Hypothalamus (tissue), 51 donors: ENCODE measurements around the gene ZFAND5.

Experiments used
- DNase-seq, 51 donors: peaks; one replicate each; lab custom pipeline; 2025; lab: John Stamatoyannopoulos, UW

ZFAND5 gene, protein sequence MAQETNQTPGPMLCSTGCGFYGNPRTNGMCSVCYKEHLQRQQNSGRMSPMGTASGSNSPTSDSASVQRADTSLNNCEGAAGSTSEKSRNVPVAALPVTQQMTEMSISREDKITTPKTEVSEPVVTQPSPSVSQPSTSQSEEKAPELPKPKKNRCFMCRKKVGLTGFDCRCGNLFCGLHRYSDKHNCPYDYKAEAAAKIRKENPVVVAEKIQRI

GRCh38 chr9:72364679-72365524 is at the start of gene ZFAND5:
Gene ZFAND5, minus strand, starts transcription at chr9:72365208. Its CDS starts 4,430 bp downstream, at chr9:72360778.
- peak; percentile 77 to 99 (median 97) for DNase-seq

DNA sequence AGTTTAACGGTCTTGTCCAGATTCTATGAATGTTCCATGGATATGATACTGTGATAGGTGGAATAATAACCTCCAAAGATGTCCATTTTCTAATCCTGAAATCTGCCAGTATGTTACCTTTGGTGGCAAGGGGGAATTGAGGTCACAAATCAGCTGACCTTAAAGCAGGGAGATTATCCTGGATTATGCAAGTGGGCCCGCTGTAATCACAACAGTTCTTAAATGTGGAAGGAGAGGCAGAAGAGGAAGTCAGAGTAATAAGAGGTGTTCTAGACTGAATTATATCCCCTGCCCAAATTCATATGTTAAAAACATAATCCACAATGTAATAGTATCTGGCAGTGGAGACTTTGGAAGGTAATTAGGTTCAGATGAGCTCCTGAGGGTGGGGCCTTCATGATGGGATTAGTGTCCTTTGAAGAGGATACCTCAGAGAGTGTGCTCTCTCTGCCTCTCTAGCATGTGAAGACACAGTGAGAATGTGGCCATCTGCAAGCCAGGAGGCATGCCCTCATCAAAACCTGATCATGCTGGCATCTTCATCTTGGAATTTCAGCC is 47.6 kb upstream of the ZFAND5 start:
- DNase-seq: no peak

DNA sequence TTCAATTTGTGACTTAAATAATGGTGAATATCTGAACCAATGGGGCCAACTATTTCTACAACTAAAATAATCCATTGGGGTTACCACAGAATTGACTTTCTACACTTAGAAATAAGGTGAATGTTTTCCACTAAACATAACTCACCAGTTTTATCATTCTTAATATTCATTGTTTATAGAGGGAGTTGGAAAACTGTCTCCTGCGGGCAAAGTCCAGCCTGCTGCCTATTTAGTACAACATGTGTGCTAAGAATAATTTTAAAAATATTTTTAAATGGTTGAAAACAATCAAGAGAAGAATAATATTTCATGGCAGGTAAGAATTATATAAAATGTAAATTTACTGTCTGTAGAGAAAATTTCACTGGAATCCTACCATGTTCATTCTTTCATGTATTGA is 45.2 kb upstream of the ZFAND5 start:
- no peak for DNase-seq

GRCh38 chr9:72407114-72407513 is 42.1 kb upstream of the ZFAND5 start:
- no peak for DNase-seq

DNA sequence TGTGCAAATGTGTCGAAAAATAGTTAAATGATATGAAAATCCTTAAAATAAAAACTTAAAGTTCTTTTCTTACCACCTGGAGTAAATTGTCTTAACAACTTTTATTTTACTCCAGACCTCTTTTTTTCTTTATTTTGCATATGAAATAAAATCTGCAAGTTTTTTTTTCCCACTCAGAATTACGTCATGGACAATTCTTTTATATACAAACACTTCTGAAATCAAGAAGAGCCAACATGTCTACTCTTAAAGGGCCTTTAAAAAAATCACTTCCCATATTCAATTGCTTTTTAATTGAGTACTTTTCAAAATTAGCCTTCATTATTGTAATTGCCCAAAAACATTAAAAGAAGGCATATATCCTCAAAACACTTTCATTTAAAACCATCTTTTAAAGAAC is 37.7 kb upstream of the ZFAND5 start:
- no peak for DNase-seq

DNA sequence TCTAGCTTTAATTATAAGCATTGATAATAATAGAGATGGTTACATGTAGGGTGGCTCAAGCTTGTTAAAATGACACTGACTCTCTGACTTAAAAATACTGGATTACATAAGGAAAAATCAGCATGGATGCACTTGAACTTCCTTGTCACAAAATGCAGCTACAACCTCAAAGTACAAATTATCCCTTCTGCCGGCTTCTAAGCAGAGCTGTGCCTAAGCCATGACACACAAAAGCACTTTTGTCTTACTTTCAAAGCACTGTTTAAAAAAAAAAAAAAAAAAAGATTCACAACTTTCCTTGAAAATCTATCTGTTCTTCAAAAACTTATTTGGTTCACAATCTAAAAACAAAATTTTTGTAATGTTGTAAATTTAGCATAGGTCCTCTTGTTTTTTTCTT is 36.4 kb upstream of the ZFAND5 start:
- peak in 1 of 51 donors; percentile 26 for DNase-seq

DNA sequence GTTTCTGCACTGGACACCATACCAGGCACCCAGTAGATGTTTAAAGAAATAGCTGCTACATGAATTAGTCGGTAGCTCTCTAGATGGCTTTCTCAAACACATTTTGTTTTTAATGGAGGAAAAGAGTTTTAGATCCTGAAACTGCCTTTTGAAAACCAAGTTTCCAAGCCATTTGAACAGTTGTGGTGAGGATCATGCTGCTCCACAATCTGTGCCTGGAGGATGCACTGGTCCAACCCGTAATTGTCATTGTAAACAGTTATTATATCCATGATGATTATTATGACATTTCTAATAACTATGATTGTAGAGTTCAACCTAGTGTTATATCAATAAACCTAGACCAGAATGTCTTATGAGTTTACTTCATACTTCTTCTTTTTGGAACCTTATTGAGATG is 35.9 kb upstream of the ZFAND5 start:
- DNase-seq: no peak

DNA sequence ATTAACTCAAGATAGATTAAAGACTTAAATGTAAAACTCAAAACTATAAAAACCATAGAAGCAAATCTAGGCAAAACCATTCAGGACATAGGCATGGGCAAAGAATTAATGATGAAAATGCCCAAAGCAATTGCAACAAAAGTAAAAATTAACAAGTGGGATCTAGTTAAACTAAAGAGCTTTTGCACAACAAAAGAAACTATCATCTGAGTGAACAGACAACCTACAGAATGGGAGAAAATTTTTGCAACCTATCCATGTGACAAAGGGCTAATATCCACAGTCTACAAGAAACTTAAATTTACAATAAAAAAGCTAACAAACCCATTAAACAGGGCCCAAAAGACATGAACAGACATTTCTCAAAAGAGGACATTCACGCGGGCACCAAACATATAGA is 34.4 kb upstream of the ZFAND5 start:
- no peak for DNase-seq

- DNase-seq: no peak
Measured at GRCh38 chr9:72396247-72397091, 31.5 kb upstream of the ZFAND5 start.

GRCh38 chr9:72394066-72394465 is 29.1 kb upstream of the ZFAND5 start:
- no peak for DNase-seq

DNA sequence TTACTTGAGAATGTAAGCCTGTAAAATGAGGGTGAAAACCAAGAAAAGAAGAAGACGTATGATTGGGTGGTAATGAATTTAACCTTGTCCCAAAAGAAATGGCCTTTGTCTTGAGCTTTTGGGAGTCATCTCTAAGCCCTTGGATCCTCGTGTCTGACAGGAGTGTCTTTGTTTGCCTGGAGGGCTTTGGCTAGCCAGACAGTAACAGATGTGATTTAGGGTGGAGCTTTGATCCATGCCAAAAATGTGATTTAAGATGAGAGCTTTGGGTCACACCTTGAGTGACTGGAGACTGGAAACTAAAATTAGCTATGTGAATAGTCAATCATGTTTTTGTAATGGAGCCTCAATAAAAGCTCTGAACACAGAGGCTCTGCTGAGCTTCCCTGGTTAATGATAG is 25.9 kb upstream of the ZFAND5 start:
- DNase-seq: no peak

DNA sequence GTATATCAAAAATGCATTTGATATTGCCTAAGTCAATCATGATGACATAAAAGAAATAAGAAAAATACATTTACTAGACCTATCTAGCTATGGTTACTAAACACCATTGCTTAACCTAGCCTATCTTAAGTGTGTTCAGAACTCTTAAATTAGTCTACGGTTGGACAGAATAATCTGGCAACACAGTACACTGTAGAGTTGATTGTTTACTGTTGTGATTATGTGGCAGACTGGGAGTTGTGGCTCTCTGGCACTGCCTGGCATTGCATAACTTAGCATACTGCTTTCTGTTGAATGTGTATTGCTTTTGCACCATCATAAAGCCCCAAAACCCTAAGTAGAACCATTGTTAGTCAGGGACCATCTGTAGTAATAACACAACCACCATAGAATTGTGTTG is 21.2 kb upstream of the ZFAND5 start:
- DNase-seq: no peak

DNA sequence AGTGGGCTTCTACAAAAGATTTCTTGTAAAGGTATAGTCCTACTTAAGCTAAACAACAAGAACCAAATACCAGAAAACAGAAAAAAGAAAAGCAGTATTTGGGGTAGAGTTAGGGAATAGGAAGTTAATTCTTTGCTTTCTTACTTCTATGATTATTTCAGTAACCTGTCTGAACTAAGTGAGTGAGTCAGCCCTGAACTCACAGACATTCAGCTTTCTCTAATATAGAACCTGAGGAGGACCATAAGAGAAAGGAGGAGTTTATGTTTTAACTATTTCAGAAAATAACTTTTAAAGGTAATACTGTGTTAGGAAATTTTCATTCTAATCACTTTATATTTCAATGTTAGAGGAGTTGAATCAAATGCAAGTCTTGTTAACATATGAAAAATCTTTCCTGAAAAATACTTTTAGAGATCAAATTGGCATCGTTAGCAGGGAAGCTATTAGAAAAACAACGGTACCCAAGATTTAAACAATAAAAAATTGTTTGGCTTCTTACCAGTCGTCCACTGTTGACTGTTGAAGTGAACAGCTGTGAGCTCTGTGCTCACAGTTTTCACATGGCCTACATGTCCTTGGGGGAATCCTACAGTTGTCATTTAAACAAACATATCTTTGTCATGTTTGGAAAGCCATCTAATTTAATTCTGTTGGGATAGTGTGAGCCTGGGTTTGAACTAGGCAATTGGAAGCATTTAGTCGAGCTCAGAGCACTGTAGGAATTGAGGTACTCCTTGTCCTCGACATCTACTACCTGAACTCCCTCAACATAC is 19.9 kb upstream of the ZFAND5 start:
- no peak for DNase-seq

GRCh38 chr9:72383978-72384709 is 19.1 kb upstream of the ZFAND5 start:
- no peak for DNase-seq

- no peak for DNase-seq
Measured at GRCh38 chr9:72382405-72382804, 17.4 kb upstream of the ZFAND5 start.

DNA sequence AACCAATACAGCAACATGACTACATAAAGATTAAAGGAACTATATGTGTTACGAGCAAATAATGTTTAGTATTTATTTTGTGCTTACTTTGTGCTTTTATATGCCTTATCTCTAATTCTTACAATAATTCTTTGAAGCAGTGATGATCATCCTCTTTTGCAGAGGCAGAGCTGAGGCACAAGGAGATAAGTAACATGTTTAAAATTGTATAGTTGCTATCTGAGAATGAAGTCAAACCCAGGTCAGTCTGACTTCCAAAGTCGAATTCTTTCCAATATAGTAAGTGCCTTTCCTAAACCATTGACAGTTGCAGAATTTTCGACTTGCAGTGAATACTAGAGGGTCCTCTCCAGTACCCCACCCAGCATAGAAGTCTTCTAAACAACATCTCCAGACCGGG is 12.0 kb upstream of the ZFAND5 start:
- DNase-seq: no peak

DNA sequence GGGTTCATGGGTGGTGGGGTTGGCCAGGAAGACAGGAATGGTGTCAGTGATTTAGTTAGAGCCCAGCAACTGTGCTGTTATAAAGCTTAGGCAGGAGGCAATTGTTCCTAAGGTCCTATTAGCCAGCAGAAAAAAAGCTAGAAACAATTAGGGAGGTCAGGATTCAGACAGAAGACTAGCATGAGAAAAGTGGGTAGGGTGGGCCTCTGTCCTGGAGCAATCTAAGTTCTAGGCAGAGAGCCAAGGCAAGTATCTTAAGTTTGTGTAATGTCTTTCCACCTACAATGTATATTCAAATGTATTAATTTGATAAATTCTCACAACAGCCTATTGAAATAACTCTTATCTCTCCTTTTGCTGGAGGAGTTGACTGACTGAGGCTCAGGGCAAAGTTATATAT is 6.1 kb upstream of the ZFAND5 start:
- DNase-seq: no peak

- DNase-seq: peak; percentile 38 to 97 (median 83)
Measured at GRCh38 chr9:72365525-72366256, 683 bp upstream of the ZFAND5 start.
